NCI-H510A (cell line): Measurements from ENCODE around the gene MMP1.

ENCODE experiments used
- DNase-seq: peaks from one replicate; lab custom pipeline; 2025; lab: John Stamatoyannopoulos, UW

MMP1 gene

DNA sequence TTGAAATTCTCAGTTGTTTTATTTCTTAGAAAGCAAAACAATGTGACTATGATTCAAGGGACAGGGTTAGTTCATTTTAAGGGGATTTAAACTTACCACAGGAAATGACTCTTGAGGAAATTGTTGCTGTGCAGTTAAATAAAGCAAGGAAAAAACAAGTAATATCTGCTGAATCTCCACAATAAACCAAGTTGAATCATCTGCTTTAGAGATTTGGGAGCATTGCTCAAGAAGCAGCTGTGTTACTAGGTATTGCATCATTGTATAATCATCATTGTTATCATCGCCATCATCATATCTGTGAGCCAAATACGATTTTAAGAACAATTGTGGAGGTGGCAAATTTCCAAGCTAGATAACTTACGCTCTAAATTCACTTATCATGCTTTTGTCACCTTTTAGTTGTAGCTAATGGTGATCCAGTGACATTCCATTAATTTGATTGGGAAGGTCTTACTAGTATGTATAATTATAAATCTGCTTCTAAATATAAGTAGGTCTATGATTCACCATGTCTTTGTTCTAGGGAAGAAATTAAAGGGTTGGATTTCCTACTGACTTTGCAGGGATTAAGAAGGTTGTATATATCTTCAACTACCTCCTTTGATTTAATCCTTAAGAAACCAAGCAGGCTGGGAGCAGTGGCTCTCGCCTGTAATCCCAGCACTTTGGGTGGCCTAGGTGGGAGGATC is 37.5 kb downstream of the MMP1 start:
- no peak for DNase-seq

DNA sequence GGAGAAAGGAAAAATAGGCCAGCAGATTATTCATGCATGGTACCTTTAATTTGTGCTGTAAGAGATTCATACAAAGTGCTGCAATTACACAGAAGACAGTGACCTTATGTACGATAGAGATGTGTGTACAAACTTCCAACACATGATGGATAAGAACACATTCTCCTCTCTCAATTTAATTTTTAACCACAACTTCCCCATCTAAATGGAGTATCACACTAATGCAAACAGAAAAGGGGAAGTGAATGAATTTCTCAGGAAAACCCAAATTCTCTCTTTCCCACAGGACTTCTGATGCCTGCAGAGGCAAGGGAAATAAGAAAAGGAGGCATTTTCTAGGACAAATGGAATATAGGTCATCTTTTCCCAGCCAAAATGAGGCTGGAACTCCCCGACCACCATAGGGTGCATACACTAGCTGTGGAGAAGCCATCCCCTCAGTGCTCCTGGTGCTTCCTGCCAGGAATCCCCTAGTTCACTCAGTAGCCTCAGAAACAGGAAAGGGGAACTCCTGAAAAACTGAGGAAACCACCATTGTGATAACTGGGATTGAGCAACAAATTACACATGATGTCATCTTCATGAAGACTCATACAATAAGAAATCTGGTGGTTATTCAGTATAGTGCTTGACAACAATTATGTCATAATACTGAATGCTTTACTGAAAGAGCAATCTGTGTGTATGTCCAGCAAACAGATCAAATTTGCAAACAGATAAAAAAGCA is 40.0 kb downstream of the MMP1 start:
- DNase-seq = no peak

DNA sequence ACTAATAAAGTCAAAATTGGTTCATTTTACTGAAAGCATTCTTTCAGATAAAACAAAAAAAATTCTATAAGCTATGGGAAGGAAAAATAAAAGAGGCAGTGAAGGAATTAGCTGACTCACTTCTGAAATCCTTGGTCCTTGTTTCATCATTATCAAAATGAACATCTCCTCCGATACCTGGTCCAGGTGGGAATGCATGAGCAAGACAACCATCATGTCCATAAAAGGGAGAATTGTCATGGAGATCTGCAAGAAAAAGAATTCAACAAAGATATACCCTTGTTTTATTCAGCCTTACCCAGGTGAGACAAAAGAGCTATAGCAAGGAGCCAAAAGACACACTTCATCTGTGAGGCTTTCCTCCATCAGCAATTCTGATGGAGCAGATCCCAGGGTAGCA is 44.7 kb downstream of the MMP1 start:
- no peak for DNase-seq

DNA sequence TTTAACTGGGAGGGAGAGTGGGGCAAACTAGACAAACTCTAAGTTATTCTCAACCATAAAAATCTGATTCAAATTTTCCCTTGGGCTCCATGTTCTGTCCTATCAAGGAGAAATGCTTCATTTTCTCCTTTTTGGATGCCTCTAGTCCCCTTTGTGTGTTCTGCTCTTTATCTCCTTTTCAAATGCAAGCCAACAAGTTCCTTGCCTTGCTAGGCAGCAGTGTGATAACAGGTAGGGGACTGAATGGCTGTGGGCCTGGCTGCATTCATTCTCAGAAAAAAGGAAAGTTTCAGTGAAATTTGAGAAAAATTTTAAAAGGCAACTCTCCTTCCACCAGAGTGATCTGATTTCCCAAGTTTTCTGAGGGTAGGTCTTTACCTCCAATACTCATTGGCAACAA is 46.3 kb downstream of the MMP1 start:
- DNase-seq = no peak

DNA sequence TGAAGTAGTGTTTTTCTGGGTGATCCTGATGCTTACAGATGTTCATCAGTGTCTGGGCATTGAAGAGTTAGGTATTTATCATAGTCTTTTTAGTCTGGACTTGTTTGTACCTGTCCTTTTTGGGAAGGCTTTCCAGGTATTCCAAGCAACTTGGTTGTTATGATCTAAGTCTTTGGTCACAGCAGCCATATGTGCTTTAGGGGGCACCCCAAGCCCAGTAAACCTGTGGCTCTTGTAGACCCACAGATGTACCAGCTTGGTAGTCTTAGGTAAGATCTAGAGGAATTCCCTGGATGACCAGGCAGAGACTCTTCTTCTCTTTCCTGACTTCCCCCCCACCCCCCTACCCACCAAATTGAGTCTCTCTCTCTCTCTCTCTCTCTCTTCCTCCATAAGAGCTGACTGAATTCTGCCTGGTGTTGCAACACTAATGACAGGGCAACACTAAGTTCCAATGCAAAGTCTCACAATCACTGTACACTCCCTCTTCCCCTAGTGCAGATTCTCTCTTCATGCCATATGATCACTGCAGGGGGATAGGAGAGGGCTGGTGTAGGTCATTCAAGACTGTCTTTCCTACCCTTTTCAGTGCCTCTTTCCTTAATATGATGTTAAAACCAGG is 48.7 kb downstream of the MMP1 start:
- DNase-seq = no peak

DNA sequence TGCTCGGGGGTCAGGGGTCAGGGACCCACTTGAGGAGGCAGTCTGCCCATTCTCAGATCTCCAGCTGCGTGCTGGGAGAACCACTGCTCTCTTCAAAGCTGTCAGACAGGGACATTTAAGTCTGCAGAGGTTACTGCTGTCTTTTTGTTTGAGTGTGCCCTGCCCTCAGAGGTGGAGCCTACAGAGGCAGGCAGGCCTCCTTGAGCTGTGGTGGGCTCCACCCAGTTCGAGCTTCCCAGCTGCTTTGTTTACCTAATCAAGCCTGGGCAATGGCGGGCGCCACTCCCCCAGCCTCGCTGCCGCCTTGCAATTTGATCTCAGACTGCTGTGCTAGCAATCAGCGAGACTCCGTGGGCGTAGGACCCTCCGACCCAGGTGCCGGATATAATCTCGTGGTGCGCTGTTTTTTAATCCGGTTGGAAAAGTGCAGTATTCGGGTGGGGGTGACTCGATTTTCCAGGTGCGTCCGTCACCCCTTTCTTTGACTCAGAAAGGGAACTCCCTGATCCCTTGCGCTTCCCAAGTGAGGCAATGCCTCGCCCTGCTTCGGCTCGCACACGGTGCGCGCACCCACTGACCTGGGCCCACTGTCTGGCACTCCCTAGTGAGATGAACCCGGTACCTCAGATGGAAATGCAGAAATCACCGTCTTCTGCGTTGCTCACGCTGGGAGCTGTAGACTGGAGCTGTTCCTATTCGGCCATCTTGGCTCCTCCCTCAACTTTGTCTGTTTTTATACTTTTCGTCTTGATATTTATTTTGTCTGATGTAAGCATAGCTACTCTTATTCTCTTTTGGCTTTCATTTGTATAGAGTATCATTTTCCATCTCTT is 51.0 kb downstream of the MMP1 start:
- peak; percentile 14 for DNase-seq
